ENCODE results near the gene APOL6.
"Not testable (repeated sequence)": the region's sequence is repeated elsewhere in the genome, so short reads cannot be mapped to it uniquely, and the experiment has no call there.

The APOL6 gene

DNA sequence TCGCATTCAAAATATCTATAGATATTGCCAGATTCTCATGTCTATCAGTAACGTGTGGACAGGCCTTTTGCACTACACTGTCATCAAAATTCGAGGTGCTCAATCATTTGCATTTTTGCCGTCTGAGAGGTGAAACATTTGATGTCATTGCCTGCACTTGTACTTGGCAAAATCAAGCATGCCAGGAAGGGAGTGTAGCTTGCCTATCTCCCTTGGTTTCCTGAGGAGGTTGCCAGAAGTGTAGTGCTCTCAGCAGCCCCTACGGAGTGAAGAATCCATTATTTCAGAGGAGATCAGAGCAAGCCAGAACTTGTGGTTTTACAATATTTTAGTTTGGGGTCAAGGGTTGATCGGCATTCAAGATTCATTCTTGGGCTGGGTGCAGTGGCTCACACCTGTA lies 39.2 kb downstream of the APOL6 start:
- TF ChIP-seq, protein P1, sequence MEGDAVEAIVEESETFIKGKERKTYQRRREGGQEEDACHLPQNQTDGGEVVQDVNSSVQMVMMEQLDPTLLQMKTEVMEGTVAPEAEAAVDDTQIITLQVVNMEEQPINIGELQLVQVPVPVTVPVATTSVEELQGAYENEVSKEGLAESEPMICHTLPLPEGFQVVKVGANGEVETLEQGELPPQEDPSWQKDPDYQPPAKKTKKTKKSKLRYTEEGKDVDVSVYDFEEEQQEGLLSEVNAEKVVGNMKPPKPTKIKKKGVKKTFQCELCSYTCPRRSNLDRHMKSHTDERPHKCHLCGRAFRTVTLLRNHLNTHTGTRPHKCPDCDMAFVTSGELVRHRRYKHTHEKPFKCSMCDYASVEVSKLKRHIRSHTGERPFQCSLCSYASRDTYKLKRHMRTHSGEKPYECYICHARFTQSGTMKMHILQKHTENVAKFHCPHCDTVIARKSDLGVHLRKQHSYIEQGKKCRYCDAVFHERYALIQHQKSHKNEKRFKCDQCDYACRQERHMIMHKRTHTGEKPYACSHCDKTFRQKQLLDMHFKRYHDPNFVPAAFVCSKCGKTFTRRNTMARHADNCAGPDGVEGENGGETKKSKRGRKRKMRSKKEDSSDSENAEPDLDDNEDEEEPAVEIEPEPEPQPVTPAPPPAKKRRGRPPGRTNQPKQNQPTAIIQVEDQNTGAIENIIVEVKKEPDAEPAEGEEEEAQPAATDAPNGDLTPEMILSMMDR (IDR thresholded peaks at IDR 0.05; ENCODE audit: borderline replicate concordance, insufficient read depth, low read depth, low read length) = no peak
- H3K4me3 ChIP-seq (ENCODE audit: low read depth, low read length) = no peak overlapping the region

GRCh38 chr22:35688913-35689675 lies 40.8 kb downstream of the APOL6 start:
- no peak overlapping the region for H3K4me3 ChIP-seq (ENCODE audit: low read depth, low read length)
- TF ChIP-seq, protein P1 (IDR thresholded peaks at IDR 0.05; ENCODE audit: borderline replicate concordance, insufficient read depth, low read depth, low read length) = no peak

DNA sequence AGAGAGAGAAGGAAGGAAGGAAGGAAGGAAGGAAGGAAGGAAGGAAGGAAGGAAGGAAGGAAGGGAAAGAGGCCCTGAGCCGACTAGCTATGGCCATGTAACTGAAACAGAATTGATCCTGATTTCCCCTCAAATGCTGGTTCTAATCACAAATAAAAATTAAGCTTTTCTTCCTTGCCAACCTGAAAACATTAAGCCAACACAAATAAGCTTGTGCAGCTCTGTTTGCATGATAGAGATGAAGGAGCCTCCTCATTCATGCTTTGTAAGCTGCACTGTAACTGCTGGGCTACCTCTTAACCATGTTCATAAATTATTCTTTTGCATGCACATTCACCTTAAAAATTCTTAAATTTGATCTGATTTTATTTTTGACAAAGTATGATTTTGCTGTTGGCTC lies 41.8 kb downstream of the APOL6 start:
- TF ChIP-seq, protein P1 (IDR thresholded peaks at IDR 0.05; ENCODE audit: borderline replicate concordance, insufficient read depth, low read depth, low read length) = no peak
- H3K4me3 ChIP-seq (ENCODE audit: low read depth, low read length) = no peak overlapping the region

DNA sequence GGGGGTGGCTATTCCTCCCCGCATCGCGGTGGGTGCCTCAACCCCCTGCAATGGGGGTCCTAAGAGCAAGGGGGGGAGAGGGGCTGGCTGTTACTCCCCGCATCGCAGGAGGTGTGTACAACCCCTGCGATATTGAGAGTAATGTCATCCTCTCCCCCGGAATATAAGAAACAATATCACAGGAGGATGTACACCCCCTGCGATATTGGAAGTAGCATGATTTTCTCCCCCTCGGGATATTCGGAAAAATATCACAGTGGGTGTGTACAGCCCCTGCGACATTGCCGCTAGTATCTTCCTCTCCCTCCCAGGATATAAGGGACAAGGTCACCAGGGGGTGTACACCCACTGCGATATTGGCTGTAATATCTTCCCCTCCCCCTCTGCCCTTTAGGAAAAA lies 47.0 kb downstream of the APOL6 start:
- TF ChIP-seq, protein P1 (IDR thresholded peaks at IDR 0.05; ENCODE audit: borderline replicate concordance, insufficient read depth, low read depth, low read length) = no peak
- no peak overlapping the region for H3K4me3 ChIP-seq (ENCODE audit: low read depth, low read length)

GRCh38 chr22:35697142-35697541 lies 48.9 kb downstream of the APOL6 start:
- H3K4me3 ChIP-seq (ENCODE audit: low read depth, low read length) = no peak overlapping the region
- TF ChIP-seq, protein P1 (IDR thresholded peaks at IDR 0.05; ENCODE audit: borderline replicate concordance, insufficient read depth, low read depth, low read length) = no peak

DNA sequence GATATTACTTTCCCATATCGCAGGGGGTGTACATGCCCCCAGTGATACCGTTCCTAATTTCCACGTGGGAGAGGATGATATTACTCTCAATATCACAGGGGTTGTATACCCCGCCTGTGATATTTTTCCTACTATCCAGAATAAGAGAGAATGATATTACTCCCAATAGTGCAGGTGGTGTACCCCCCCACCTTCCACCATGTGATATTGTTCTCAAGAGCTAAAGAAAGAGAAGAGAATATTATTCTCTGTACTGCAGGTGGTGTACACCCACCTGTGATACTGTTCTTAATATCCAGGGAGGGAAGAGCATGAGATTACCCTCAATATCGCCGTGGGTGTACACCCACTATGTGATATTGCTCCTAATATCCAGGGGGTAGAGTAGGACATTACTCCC lies 51.6 kb downstream of the APOL6 start:
- not testable (repeated sequence) for H3K4me3 ChIP-seq (ENCODE audit: low read depth, low read length)

DNA sequence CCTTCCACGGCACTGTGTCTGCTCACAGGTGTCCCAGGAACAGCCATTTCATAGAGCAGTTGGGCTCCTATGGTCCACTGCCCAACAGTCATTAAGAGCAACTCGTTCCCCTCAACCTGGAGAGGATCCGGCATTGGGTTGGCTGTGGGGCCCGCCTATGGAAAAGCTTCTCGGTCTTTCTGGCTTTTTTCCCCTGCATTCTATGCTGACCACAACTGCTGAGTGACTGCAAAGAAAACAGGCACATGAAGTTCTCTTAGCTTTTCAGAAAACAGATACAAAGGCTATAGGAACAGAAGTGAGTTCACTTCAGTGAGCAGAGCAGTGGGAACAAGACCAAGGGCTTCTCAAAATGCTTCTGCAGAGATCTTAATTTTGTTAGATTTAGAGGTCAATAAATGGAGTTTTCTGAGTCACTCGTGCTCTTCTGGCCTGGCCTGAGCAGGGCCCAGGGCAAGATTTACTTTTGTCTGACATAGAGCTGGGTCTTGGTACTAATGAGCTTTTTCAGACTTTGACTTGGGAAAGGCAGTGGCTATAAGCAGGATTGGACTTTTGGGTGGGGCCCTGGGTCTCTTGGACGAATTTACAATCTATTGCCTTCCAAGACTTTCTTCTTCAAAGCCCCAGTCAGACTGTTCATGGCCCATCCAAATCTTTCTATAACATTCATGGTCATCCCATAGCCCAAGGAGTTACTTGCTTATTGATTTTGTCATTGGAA lies 55.8 kb downstream of the APOL6 start:
- TF ChIP-seq, protein P1 (IDR thresholded peaks at IDR 0.05; ENCODE audit: borderline replicate concordance, insufficient read depth, low read depth, low read length) = no peak
- no peak overlapping the region for H3K4me3 ChIP-seq (ENCODE audit: low read depth, low read length)

Measured in GM12875 (cell line).